HG03457 (cell line): Measurements from ENCODE around the gene KCNT2.

Experiments
- ATAC-seq: cut with Tn5 transposase; IDR thresholded peaks from one replicate; pipeline ENCODE4 v1.9.1; 2021; ENCODE audit warnings: moderate number of reproducible peaks; ENCODE audit not compliant: unreplicated experiment

Gene KCNT2

DNA sequence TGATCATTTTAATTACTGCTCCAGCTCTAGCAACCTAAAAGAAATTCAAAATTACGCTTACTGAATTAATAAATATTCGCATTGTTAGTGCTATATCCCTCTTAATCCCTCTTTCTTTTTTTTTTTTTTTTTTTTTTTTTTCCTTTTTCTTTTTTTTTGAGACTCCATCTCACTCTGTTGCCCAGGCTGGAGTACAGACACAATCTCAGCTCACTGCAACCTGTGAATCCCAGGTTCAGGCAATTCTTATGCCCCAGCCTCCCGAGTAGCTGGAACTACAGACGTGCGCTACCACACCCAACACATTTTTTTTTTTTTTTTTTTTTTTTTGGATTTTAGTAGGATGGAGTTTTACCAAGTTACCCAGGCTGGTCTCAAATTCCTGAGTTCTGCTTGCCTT lies 157.1 kb downstream of the KCNT2 start:
- ATAC-seq: no peak

DNA sequence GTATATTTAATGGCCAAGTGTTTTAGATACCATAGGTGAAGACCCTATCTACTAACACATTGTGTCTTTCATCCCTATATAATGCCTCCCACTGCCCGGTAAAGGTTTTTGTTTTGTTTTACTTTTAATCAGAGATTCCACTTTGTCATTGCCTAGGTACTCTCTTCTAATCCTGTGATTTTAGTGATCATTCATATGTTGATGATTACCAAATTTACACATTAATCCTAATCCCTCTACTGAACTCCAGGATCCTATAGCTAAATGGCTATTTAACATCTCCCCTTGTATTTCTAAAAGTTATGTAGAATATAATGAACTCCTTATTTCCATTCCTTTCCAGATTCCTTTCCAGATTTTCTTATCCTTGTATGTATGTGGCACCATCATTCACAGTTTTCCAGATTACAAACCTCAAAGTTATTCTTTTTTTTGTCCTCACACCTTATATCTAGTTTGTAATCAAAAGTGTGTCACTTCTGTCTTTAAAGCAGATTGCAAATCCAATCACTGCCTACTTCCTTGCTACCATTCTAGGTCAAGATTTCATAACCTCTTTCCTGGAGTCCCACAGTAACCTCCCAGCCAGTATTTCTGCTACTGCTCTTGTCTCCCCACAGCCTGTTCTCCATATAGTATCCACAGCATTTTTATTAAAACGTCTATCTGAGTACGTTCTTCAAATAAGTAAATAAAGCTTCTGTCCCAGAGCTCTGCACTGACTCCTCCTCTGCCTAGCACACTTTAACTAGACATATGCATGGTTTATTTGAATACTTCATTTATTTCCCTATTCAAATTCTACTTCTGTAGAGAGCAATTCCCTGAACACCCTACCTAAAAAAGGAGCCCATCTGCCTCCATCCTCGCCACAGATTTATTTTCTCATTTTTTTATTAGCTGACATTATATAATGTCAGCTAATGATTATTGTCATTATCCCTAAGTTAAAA lies 157.8 kb downstream of the KCNT2 start:
- ATAC-seq: no peak

- no peak for ATAC-seq
Measured at GRCh38 chr1:196449460-196449859, 158.8 kb downstream of the KCNT2 start.

- no peak for ATAC-seq
Measured at GRCh38 chr1:196445775-196446174, 162.5 kb downstream of the KCNT2 start.

GRCh38 chr1:196444634-196445033 lies 163.6 kb downstream of the KCNT2 start:
- ATAC-seq: no peak

- ATAC-seq: no peak
Measured at GRCh38 chr1:196442366-196442765, 165.9 kb downstream of the KCNT2 start.

DNA sequence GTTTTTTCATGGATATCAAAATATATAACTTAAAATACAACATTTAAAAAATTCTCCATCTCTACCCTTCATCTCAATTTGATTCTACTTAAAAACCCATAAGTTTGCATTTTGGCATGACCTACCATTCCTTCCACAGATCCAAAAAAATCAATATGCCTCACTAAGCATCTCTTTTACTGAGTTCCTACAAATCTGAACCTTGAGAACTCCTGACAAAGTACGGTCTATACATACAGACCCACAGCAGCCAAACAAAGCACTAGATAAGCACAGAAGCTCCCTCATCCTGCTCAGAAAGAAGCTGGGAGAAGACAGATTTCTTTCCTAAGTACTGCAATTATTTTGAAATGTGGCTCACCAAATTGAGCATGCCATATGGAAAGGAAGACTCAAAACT lies 167.5 kb downstream of the KCNT2 start:
- no peak for ATAC-seq

DNA sequence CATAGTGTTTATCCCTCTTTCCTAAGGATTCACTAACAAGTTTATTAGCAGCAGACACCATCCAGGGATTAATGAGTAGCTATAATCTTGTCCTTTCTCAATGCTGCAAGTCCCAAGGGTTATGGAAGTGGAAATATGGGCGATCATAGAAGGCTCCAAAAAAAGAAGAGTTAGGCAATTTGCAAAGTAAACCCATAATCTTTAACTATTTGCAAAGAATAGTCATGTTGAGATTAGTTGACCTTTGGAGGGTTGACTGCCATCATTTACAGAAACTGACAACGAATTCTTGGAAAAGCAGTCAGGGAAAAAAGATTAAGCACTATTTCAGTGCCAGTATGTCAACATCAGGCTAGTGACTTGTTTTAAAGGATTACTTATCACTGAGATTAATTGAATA lies 169.9 kb downstream of the KCNT2 start:
- ATAC-seq: no peak

DNA sequence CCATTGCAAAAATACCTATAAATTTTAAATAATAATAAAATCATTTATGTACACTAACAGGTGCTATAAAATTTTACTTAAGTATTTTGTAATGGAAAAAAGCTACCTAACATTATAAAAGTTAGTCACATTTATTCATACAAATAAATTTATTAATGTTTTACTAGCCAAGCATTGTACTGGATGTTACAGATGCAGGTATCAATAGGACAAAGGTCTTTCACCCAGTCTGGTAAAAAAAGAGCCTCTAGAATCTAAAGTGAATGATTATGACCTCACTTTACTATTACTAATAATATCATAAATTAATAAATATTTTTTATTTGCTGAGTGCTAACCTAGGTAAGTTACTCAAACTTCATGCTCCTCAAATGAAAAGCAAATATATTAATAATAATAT lies 170.6 kb downstream of the KCNT2 start:
- ATAC-seq: no peak

DNA sequence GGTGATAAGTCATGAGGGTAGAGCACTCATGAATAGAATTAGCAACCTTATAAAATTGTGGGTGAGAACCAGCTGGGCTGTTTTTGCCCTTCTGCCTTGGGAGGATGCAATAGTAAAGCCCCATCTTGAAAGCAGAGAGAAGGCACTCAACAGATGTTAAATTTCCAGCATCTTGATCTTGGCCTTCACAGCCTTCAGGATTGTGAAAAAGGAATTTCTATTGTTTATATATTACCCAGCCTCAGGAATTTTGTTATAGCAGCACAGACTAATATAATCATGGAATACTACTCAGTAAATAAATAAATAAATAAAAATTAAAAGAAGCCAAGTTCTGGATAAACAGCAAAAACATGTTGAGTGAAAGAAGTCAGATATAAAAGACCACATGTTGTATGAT lies 175.2 kb downstream of the KCNT2 start:
- no peak for ATAC-seq

GRCh38 chr1:196427976-196428734 lies 180.1 kb downstream of the KCNT2 start:
- no peak for ATAC-seq

- no peak for ATAC-seq
Measured at GRCh38 chr1:196425513-196425912, 182.7 kb downstream of the KCNT2 start.

GRCh38 chr1:196423612-196424011 lies 184.6 kb downstream of the KCNT2 start:
- no peak for ATAC-seq

DNA sequence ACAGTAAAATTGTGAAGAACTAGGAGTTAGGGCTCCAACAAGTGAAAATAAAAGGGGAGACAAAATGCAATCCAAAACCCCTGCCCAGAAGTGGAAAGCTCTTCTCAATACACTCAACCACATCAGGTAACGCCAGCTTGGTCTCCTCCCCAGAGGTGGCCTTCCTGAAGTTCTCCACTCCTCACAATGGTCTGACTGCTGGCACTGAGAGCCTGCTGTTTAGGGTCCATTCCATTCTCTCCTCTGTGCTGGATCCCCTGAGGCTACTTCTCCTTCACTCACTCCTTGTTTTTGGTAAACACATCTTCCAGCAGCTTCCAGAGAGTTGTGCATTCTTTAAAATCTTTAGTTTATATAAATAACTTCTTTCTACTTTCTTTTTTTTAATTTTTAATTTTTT lies 189.5 kb downstream of the KCNT2 start:
- ATAC-seq: no peak

DNA sequence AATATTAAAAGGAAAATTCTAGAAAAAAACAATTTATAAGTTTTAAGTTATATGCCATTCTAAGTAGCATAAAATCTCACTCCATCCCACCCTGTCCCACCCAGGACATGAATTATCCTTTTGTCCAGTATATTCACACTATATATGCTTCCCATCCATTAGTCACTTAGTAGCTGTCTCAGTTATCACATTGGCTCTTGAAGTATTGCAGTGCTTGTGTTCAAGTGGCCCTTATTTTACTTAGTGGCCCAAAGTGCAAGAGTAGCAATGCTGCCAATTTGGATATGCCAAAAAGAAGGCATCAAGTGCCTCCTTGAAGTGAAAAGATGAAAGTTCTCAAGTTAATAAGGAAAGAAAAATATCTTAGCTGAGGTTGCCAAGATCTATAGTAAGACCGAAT lies 192.3 kb downstream of the KCNT2 start:
- ATAC-seq: no peak

GRCh38 chr1:196412326-196412725 lies 195.9 kb downstream of the KCNT2 start:
- ATAC-seq: no peak

DNA sequence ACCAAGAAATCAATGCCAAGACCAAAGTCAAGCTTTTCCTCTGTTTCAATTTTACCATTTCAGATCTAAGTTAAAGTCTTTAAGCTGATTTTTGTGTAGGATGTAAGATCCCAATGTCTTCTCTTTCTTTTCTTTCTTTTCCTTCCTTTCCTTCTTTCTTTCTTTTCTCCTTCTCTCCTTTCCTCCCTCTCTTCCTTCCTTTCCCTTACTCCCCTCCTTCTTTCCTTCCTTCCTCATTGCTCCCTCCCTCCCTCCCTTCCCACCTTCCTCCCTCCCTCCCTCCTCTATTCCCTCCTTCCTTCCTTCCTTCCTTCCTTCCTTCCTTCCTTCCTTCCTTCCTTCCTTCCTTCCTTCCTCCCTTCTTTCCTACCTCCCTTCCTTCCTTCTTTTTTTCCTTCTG lies 197.5 kb downstream of the KCNT2 start:
- ATAC-seq: no peak

DNA sequence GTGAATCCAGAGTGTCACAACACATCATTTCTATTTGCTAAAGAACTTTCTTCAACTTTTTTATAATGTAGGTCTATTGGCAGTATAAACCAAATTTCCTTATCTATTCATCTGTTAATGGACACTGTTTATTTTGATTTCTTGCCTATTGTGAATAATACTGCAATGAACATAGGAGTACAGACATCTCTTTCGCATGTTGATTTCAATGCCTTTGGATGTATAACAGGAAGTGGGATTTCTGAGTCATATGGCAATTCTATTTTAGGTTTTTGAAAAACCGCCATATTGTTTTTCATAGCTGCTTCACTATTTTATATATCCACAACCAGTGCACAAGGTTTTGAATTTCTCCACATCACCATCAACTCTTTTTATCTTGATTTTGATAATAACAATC lies 198.7 kb downstream of the KCNT2 start:
- ATAC-seq: no peak

GRCh38 chr1:196407358-196408051 lies 200.7 kb downstream of the KCNT2 start:
- ATAC-seq: no peak

GRCh38 chr1:196405839-196406238 lies 202.4 kb downstream of the KCNT2 start:
- no peak for ATAC-seq
